ENCODE results near the gene TTN. TPM values are rescaled to one million over a fixed set of nuclear protein-coding genes. Genes with fewer than 3 reads are reported as not detected.
"Not testable (repeated sequence)": the region's sequence is repeated elsewhere in the genome, so short reads cannot be mapped to it uniquely, and the experiment has no call there.

Gene TTN
- total RNA-seq, 1 donor from 2014 or later, result 2.0 TPM

GRCh38 chr2:178529194-178529593, 278.0 kb downstream of the TTN start:
- peaks cover 0 to 15% of the 10 kb centered on the region in 2 donors for H3K36me3 ChIP-seq
- intact Hi-C loops (cut with DNase I), result no loop called here

DNA sequence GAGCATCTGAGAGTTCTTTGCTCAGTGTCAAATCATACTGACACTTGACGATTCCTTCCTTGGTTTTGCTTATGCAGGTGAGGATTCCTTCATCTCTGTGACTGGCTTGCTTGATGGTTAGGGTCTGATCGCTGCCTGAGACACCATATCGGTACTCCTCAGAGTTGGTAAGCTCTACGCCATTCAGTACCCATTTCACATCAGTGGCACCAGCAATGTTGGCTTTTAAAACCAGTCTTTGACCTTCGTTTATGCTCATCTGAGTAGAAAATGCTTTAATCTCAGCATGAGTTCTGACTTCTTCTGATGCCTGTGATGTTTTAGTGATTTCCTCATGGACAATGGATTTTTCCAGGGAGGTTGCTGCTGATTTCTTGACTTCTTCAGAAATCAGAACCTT, 278.6 kb downstream of the TTN start:
- Histone ChIP-seq H3K27ac (no peak overlapping the region), H3K9me3 (no peaks in the 10 kb centered on the region), H3K36me3 (peaks cover 0 to 15% of the 10 kb centered on the region in 2 donors), H3K4me3 (no peak overlapping the region), H3K27me3 (no peaks in the 10 kb centered on the region), H3K4me1 (peaks cover 11% of the 10 kb centered on the region)
- TF ChIP-seq POLR2A (IDR thresholded peaks at IDR 0.05), result no peak
- no peak for TF ChIP-seq CTCF (IDR thresholded peaks at IDR 0.05)
- TF ChIP-seq POLR2AphosphoS5 (IDR thresholded peaks at IDR 0.05; ENCODE audit: insufficient read depth in 1 of 2, low read depth in 1 of 2), result no peak
- DNase-seq (ENCODE audit: extremely low spot score in 2 of 2), result no peak
- intact Hi-C loops (cut with DNase I), result no loop called here

More at GRCh38 chr2:178529194-178529593, 278.0 kb downstream of the TTN start:
- no peaks in the 10 kb centered on the region for H3K9me3 ChIP-seq
- peaks cover 5% of the 10 kb centered on the region for H3K4me1 ChIP-seq
- H3K27ac ChIP-seq, result no peak overlapping the region
- no peak overlapping the region for H3K4me3 ChIP-seq
- TF ChIP-seq CTCF (IDR thresholded peaks at IDR 0.05) (no peak), POLR2A (IDR thresholded peaks at IDR 0.05) (no peak), POLR2AphosphoS5 (IDR thresholded peaks at IDR 0.05; ENCODE audit: insufficient read depth in 1 of 2, low read depth in 1 of 2) (no peak)
- no peaks in the 10 kb centered on the region for H3K27me3 ChIP-seq
- DNase-seq (ENCODE audit: extremely low spot score in 2 of 2), result no peak

GRCh38 chr2:178527592-178527991, 279.6 kb downstream of the TTN start:
- H3K27me3 ChIP-seq, result no peaks in the 10 kb centered on the region
- no peak overlapping the region for H3K4me3 ChIP-seq
- H3K27ac ChIP-seq, result no peak overlapping the region
- no peak for TF ChIP-seq POLR2A (IDR thresholded peaks at IDR 0.05)
- TF ChIP-seq POLR2AphosphoS5 (IDR thresholded peaks at IDR 0.05; ENCODE audit: insufficient read depth in 1 of 2, low read depth in 1 of 2), result no peak
- TF ChIP-seq CTCF (IDR thresholded peaks at IDR 0.05), result no peak
- intact Hi-C loops (cut with DNase I), result no loop called here
- H3K4me1 ChIP-seq, result peaks cover 13% of the 10 kb centered on the region
- H3K9me3 ChIP-seq, result no peaks in the 10 kb centered on the region
- peaks cover 0 to 12% of the 10 kb centered on the region in 2 donors for H3K36me3 ChIP-seq
- no peak for DNase-seq (ENCODE audit: extremely low spot score in 2 of 2)

DNA sequence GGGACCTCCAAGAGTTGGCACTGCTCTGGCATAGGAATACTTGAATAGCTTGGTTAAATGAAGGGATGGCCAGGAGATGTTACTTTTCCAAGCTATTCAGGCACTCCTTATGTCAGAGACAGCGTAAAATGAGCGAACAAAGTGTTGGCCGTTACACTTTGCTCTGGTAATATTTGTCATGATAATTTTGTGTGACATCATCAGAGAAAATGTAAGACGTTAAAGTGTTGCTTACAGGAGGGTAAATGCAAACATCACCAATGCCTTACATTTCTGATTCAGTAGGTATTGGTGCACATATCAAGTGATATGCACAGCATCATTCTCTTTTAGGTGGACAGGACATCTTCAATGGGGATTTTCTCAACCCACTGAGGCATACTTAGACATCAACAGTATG, 281.0 kb downstream of the TTN start:
- no peaks in the 10 kb centered on the region for H3K9me3 ChIP-seq
- no peak overlapping the region for H3K4me3 ChIP-seq
- TF ChIP-seq POLR2AphosphoS5 (IDR thresholded peaks at IDR 0.05; ENCODE audit: insufficient read depth in 1 of 2, low read depth in 1 of 2) (no peak), CTCF (IDR thresholded peaks at IDR 0.05) (no peak), POLR2A (IDR thresholded peaks at IDR 0.05) (no peak)
- no peak for DNase-seq (ENCODE audit: extremely low spot score in 2 of 2)
- H3K4me1 ChIP-seq, result peaks cover 13% of the 10 kb centered on the region
- H3K27ac ChIP-seq, result no peak overlapping the region
- peaks cover 0 to under 1% of the 10 kb centered on the region in 2 donors for H3K36me3 ChIP-seq
- intact Hi-C loops (cut with DNase I), result no loop called here
- H3K27me3 ChIP-seq, result no peaks in the 10 kb centered on the region

DNA sequence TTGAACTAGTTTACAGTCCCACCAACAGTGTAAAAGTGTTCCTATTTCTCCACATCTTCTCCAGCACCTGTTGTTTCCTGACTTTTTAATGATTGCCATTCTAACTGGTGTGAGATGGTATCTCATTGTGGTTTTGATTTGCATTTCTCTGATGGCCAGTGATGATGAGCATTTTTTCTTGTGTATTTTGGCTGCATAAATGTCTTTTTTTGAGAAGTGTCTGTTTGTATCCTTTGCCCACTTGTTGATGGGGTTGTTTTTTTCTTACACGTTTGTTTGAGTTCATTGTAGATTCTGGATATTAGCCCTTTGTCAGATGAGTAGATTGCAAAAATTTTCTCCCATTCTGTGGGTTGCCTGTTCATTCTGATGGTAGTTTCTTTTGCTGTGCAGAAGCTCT, 281.8 kb downstream of the TTN start:
- DNase-seq (ENCODE audit: extremely low spot score in 2 of 2); H3K36me3 ChIP-seq; H3K27ac ChIP-seq; intact Hi-C loops (cut with DNase I); H3K4me3 ChIP-seq; H3K9me3 ChIP-seq; H3K27me3 ChIP-seq: not testable (repeated sequence)
- peaks cover 13% of the 10 kb centered on the region for H3K4me1 ChIP-seq

GRCh38 chr2:178525010-178525409, 282.2 kb downstream of the TTN start:
- H3K4me3 ChIP-seq, result not testable (repeated sequence)

More at GRCh38 chr2:178525010-178525409, 282.2 kb downstream of the TTN start:
- H3K36me3 ChIP-seq; H3K27ac ChIP-seq; H3K9me3 ChIP-seq; H3K27me3 ChIP-seq; DNase-seq (ENCODE audit: extremely low spot score in 2 of 2); intact Hi-C loops (cut with DNase I): not testable (repeated sequence)
- H3K4me1 ChIP-seq, result peaks cover 13% of the 10 kb centered on the region

Data from vagina (tissue), 2 donors.